Thoracic aorta (tissue), 2 donors: ENCODE results near the gene DNASE1. TPM values are rescaled to one million over a fixed set of nuclear protein-coding genes. Genes with fewer than 3 reads are reported as not detected.

ENCODE experiments used
- ATAC-seq: fragments of 150-250 bp; one replicate; pipeline ENCODE4 v1.8.0; 2017; ENCODE audit warnings: low read depth; ENCODE audit not compliant: insufficient number of reproducible peaks, low FRiP score
- DNase-seq: peaks from one replicate; pipeline ENCODE4 v3.0.0-alpha.2; 2020; ENCODE audit warnings: low spot score
- H3K27ac ChIP-seq, 2 donors: fragments of 200-600 bp; sonication (generic); 1 replicate in 1 of 2; 2 replicates in 1 of 2; pipeline ENCODE4 v1.5.1; 2016; ENCODE audit warnings: mild to moderate bottlenecking in 2 of 2, moderate library complexity in 2 of 2
- H3K27me3 ChIP-seq: fragments of 200-600 bp; sonication (generic); replicated peaks from 2 replicates; pipeline ENCODE4 v1.6.0; 2016; ENCODE audit warnings: mild to moderate bottlenecking; ENCODE audit not compliant: insufficient read depth
- H3K36me3 ChIP-seq: fragments of 200-600 bp; sonication (generic); one replicate; pipeline ENCODE4 v1.5.1; 2016
- H3K4me1 ChIP-seq, 2 donors: fragments of 200-600 bp; sonication (generic); 1 replicate in 1 of 2; 2 replicates in 1 of 2; pipeline versions ENCODE4 v1.5.1 to v1.6.0; 2016; ENCODE audit warnings: low read depth in 2 of 2, mild to moderate bottlenecking in 1 of 2; ENCODE audit not compliant: control insufficient read depth in 1 of 2
- H3K4me3 ChIP-seq: fragments of 200-600 bp; sonication (generic); 2 replicates; pipeline ENCODE4 v1.5.1; 2016; ENCODE audit warnings: mild to moderate bottlenecking
- H3K9me3 ChIP-seq: fragments of 200-600 bp; sonication (generic); 2 replicates; pipeline ENCODE4 v1.5.1; 2016
- total RNA-seq, 2 donors: library from RNA; depleted of rRNA; stranded (reverse); fragments of >200 nt; gene quantifications; one replicate each; pipeline versions ENCODE4 v1.1.0 to v1.2.3, GENCODE V29; 2016
- TF ChIP-seq, protein P1 (sequence below): fragments of 200-600 bp; sonication (generic); IDR thresholded peaks from one replicate; pipeline ENCODE4 v1.5.1; 2019; ENCODE audit warnings: antibody characterized with exemption

The DNASE1 gene
- total RNA-seq, 2 donors from 2014 or later = 17.4 to 22.9 TPM

- TF ChIP-seq, protein P1, sequence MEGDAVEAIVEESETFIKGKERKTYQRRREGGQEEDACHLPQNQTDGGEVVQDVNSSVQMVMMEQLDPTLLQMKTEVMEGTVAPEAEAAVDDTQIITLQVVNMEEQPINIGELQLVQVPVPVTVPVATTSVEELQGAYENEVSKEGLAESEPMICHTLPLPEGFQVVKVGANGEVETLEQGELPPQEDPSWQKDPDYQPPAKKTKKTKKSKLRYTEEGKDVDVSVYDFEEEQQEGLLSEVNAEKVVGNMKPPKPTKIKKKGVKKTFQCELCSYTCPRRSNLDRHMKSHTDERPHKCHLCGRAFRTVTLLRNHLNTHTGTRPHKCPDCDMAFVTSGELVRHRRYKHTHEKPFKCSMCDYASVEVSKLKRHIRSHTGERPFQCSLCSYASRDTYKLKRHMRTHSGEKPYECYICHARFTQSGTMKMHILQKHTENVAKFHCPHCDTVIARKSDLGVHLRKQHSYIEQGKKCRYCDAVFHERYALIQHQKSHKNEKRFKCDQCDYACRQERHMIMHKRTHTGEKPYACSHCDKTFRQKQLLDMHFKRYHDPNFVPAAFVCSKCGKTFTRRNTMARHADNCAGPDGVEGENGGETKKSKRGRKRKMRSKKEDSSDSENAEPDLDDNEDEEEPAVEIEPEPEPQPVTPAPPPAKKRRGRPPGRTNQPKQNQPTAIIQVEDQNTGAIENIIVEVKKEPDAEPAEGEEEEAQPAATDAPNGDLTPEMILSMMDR = no peak
Measured at GRCh38 chr16:3701531-3701930, 47.0 kb downstream of the DNASE1 start.

DNA sequence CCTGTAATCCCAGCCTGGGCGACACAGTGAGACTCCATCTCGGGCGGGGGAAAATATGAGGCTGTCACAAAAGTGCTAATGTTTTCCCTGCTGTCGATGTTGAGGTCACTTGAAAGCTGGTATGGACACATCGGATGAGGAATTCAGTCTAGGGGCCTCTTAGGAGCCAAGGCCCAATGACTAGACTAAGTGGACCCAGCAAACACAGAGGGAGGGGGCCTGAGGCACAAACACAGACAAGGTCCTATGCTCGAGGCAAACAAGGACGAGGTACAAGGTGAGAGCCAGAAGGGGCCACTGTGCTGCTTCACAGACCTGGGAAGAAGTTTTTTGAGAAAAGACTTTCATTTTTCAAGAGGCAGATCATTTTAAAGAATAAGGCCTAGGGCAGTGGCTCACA, 47.6 kb downstream of the DNASE1 start:
- TF ChIP-seq, protein P1 = no peak
- Histone ChIP-seq H3K27ac (no peak overlapping the region), H3K9me3 (no peaks in the 10 kb centered on the region), H3K4me3 (no peak overlapping the region), H3K4me1 (no peaks in the 10 kb centered on the region), H3K27me3 (no peaks in the 10 kb centered on the region), H3K36me3 (peaks cover 3% of the 10 kb centered on the region)
- ATAC-seq (no peak), DNase-seq (no peak)

More at GRCh38 chr16:3701531-3701930, 47.0 kb downstream of the DNASE1 start:
- H3K27ac ChIP-seq = no peak overlapping the region
- H3K4me1 ChIP-seq = no peaks in the 10 kb centered on the region
- no peaks in the 10 kb centered on the region for H3K27me3 ChIP-seq
- ATAC-seq = no peak
- no peaks in the 10 kb centered on the region for H3K9me3 ChIP-seq
- no peak overlapping the region for H3K4me3 ChIP-seq
- H3K36me3 ChIP-seq = peaks cover 3% of the 10 kb centered on the region
- DNase-seq = no peak

- TF ChIP-seq, protein P1 = no peak
- H3K36me3 ChIP-seq = no peaks in the 10 kb centered on the region
- no peaks in the 10 kb centered on the region for H3K9me3 ChIP-seq
- no peak for DNase-seq
- no peak overlapping the region for H3K4me3 ChIP-seq
- H3K27ac ChIP-seq = no peak overlapping the region
- no peak for ATAC-seq
- H3K27me3 ChIP-seq = no peaks in the 10 kb centered on the region
- H3K4me1 ChIP-seq = no peaks in the 10 kb centered on the region
Measured at GRCh38 chr16:3706253-3707012, 51.9 kb downstream of the DNASE1 start.

Other genes starting within 250 kb of the DNASE1 start
- gene ZNF597, start 211.2 kb upstream of the DNASE1 start, total RNA-seq = 1 to 10 TPM; 2.3 to 6.2 TPM
- 10 to 100 TPM; 25.2 to 40.6 TPM for gene NAA60, start 211.0 kb upstream of the DNASE1 start, total RNA-seq
- not detected for gene C16orf90, start 159.2 kb upstream of the DNASE1 start, total RNA-seq
- gene CLUAP1, start 153.7 kb upstream of the DNASE1 start, total RNA-seq = 10 to 100 TPM; 23.4 to 25.0 TPM
- gene NLRC3, start 77.3 kb upstream of the DNASE1 start, total RNA-seq = 1 to 10 TPM; 2.5 to 3.7 TPM
- 1 to 10 TPM; 6.9 to 7.8 TPM for gene SLX4, start 43.1 kb upstream of the DNASE1 start, total RNA-seq
- 10 to 100 TPM; 33.2 to 51.1 TPM for gene TRAP1, start 62.8 kb downstream of the DNASE1 start, total RNA-seq
- gene CREBBP, start 226.0 kb downstream of the DNASE1 start, total RNA-seq = 100 to 1,000 TPM in 1 of 2 donors, 10 to 100 TPM in 1; 65.0 to 103 TPM